Measurements from ENCODE around the gene TRABD2B. TPM values are rescaled to one million over a fixed set of nuclear protein-coding genes. Genes with fewer than 3 reads are reported as not detected.

The TRABD2B gene
- total and polyA plus RNA-seq, 12 donors = 0.33 to 3.3 (median 0.83) TPM

- Histone ChIP-seq H3K36me3 (replicated peaks in 1 of 2) (no peaks in the 10 kb centered on the region), H3K27ac (peak overlapping the region in 1 of 5 donors; percentile 49), H3K9me3 (replicated peaks in 1 of 3) (no peaks in the 10 kb centered on the region), H3K27me3 (no peaks in the 10 kb centered on the region), H3K4me3 (no peak overlapping the region), H3K4me1 (replicated peaks in 1 of 2) (no peaks in the 10 kb centered on the region)
- TF ChIP-seq, protein P1, sequence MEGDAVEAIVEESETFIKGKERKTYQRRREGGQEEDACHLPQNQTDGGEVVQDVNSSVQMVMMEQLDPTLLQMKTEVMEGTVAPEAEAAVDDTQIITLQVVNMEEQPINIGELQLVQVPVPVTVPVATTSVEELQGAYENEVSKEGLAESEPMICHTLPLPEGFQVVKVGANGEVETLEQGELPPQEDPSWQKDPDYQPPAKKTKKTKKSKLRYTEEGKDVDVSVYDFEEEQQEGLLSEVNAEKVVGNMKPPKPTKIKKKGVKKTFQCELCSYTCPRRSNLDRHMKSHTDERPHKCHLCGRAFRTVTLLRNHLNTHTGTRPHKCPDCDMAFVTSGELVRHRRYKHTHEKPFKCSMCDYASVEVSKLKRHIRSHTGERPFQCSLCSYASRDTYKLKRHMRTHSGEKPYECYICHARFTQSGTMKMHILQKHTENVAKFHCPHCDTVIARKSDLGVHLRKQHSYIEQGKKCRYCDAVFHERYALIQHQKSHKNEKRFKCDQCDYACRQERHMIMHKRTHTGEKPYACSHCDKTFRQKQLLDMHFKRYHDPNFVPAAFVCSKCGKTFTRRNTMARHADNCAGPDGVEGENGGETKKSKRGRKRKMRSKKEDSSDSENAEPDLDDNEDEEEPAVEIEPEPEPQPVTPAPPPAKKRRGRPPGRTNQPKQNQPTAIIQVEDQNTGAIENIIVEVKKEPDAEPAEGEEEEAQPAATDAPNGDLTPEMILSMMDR (IDR thresholded peaks at IDR 0.05) = no peak
- TF ChIP-seq POLR2A (IDR thresholded peaks at IDR 0.05) = no peak
- 69 to 78% (median 75%) methylated on average over 8 of the region's 8 CpGs for WGBS, 4 donors
- DNase-seq = peak in 1 of 7 donors; percentile 51
- intact Hi-C loops (cut with DNase I) = no loop called here
Measured at GRCh38 chr1:47940326-47940725, 56.9 kb downstream of the TRABD2B start.

GRCh38 chr1:47938520-47938919 lies 58.7 kb downstream of the TRABD2B start:
- Histone ChIP-seq H3K4me3 (no peak overlapping the region), H3K36me3 (replicated peaks in 1 of 2) (no peaks in the 10 kb centered on the region), H3K4me1 (replicated peaks in 1 of 2) (peaks cover 5 to 11% of the 10 kb centered on the region in 2 donors), H3K9me3 (replicated peaks in 1 of 3) (no peaks in the 10 kb centered on the region), H3K27me3 (no peaks in the 10 kb centered on the region), H3K27ac (peak overlapping the region in 1 of 5 donors; percentile 64)
- DNase-seq = peak in 4 of 7 donors; percentile 16 to 59 (median 30)
- intact Hi-C loops (cut with DNase I) = no loop called here
- 13 to 24% (median 18%) methylated on average over 2 of the region's 2 CpGs for WGBS, 4 donors
- TF ChIP-seq, protein P1 (IDR thresholded peaks at IDR 0.05) = no peak
- no peak for TF ChIP-seq POLR2A (IDR thresholded peaks at IDR 0.05)

- WGBS, 4 donors = 89 to 93% (median 91%) methylated on average over 5 of the region's 5 CpGs
- no peaks in the 10 kb centered on the region for H3K27me3 ChIP-seq
- H3K36me3 ChIP-seq (replicated peaks in 1 of 2) = no peaks in the 10 kb centered on the region
- H3K4me3 ChIP-seq = no peak overlapping the region
- no peaks in the 10 kb centered on the region for H3K9me3 ChIP-seq (replicated peaks in 1 of 3)
- H3K4me1 ChIP-seq (replicated peaks in 1 of 2) = peaks cover 5 to 11% of the 10 kb centered on the region in 2 donors
- DNase-seq = peak in 1 of 7 donors; percentile 14
- intact Hi-C loops (cut with DNase I) = no loop called here
- peak overlapping the region in 1 of 5 donors; percentile 64 for H3K27ac ChIP-seq
- TF ChIP-seq, protein P1 (IDR thresholded peaks at IDR 0.05) = no peak
- no peak for TF ChIP-seq POLR2A (IDR thresholded peaks at IDR 0.05)
Measured at GRCh38 chr1:47937586-47938254, 59.5 kb downstream of the TRABD2B start.

DNA sequence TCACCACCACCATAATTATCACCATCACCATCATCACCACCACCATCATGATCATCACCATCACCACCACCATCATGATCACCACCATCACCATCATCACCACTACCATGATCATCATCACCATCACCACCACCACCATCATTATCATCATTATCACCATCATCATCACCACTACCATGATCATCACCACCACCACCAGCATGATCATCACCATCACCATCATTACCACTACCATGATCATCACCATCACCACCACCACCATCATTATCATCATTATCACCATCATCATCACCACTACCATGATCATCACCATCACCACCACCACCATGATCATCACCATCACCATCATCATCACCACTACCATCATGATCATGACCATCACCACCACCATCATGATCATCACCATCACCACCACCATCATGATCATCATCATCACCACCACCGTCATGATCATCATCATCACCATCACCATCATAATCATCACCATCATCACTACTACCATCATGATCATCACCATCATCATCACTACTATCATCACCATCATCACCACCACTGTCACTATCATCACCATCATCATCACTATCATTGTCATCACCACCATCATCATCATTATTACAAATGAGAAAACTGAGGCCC lies 60.2 kb downstream of the TRABD2B start:
- TF ChIP-seq, protein P1 (IDR thresholded peaks at IDR 0.05) = no peak
- no peak for TF ChIP-seq POLR2A (IDR thresholded peaks at IDR 0.05)
- intact Hi-C loops (cut with DNase I) = no loop called here
- DNase-seq = no peak
- Histone ChIP-seq H3K9me3 (replicated peaks in 1 of 3) (no peaks in the 10 kb centered on the region), H3K27me3 (no peaks in the 10 kb centered on the region), H3K36me3 (replicated peaks in 1 of 2) (no peaks in the 10 kb centered on the region), H3K4me3 (no peak overlapping the region), H3K27ac (no peak overlapping the region), H3K4me1 (replicated peaks in 1 of 2) (peaks cover 5 to 11% of the 10 kb centered on the region in 2 donors)
- WGBS, 4 donors = 87 to 100% (median 97%) methylated on average over 1 of the region's 1 CpG
